GM12892 (cell line): ENCODE data around the gene HCRTR1.

Experiments
- POLR2A ChIP-seq: IDR thresholded peaks from 2 replicates; pipeline ENCODE4 v1.6.1; 2011; ENCODE audit warnings: low read depth, low read length, control low read depth
- POLR2AphosphoS5 ChIP-seq: IDR thresholded peaks from 2 replicates; pipeline ENCODE4 v1.6.1; 2011; ENCODE audit warnings: low read depth, low read length, control low read depth
- TAF1 ChIP-seq: IDR thresholded peaks from 2 replicates; pipeline ENCODE4 v1.6.1; 2011; ENCODE audit warnings: low read depth, mild to moderate bottlenecking, control low read depth, low read length, borderline replicate concordance

DNA sequence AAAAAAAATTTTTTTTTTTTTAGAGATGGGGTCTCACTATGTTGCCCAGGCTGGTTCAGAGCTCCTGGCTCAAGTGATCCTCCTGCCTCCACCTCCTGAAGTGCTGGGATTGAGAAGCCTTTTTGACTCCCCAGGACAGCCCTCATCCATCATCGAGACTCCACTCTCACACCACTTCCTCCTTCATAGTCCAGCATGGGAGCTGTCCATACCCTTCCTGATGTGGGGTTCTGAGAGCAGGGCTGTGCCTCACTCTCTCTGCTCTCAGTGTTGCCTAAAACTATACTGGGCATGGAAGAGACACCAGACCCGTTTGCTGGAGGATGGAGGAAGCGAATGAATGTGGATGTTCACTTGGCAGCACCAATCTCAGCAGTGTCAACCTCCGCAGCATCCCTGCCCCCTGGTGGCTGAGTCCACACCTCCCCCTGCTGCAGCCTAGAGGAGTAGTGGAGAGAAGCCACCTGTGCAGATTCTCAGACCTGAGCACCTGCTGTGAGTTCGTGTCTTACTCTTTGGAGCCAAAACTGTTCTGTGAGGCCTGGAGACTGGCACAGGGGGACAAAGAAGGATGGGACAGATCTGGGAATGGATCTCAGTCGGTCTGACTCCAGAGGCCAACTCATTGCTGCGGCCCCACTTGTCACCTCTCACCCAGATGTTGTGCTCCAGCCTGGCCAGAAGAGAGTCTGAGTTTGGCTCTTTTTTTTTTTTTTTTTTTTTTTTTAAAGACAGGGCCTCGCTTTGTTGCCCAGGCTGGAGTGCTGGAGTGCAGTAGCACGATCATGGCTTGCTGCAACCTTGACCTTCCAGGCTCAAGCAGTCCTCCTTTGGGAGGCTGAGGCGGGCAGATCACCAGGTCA lies 23.5 kb upstream of the HCRTR1 start:
- TF ChIP-seq POLR2AphosphoS5: no peak
- no peak for TF ChIP-seq POLR2A
- TF ChIP-seq TAF1: no peak
